A673 (cell line): ENCODE measurements around the gene KLKB1. TPM values are rescaled to one million over a fixed set of nuclear protein-coding genes. Genes with fewer than 3 reads are reported as not detected.

ENCODE experiments used
- BruUV-seq: library from RNA; stranded (reverse); fragments of 400-500 nt; replicated peaks from 2 replicates; lab custom pipeline; 2021; lab: Mats Ljungman, UMichigan
- CTCF ChIA-PET: fragments of 300-600 bp; sonication (Branson Sonifier 250); formaldehyde crosslinking; loops from one replicate; lab custom pipeline; 2022; ENCODE audit warnings: antibody characterized with exemption; lab: Charles Lee
- POLR2A ChIA-PET: fragments of 300-600 bp; sonication (Branson Sonifier 250); formaldehyde crosslinking; loops from one replicate; lab custom pipeline; 2022; ENCODE audit warnings: antibody characterized with exemption; ENCODE audit not compliant: low non-redundant PET; lab: Charles Lee
- DNase-seq: peaks from one replicate; pipeline ENCODE4 v3.0.0-alpha.2; 2015; ENCODE audit warnings: low spot score
- H3K27ac ChIP-seq: fragments of 200-600 bp; sonication (generic); 2 replicates; pipeline ENCODE4 v1.5.1; 2016; ENCODE audit warnings: mixed run types, low read depth, mild to moderate bottlenecking, mixed read lengths, antibody characterized with exemption, low read length; ENCODE audit not compliant: poor library complexity, severe bottlenecking
- H3K27me3 ChIP-seq: fragments of 200-600 bp; sonication (generic); replicated peaks from 2 replicates; pipeline ENCODE4 v1.6.1; 2017; ENCODE audit warnings: mixed run types, low read depth, mild to moderate bottlenecking, mixed read lengths, antibody characterized with exemption, low read length; ENCODE audit not compliant: insufficient read depth, poor library complexity
- H3K36me3 ChIP-seq: fragments of 200-600 bp; sonication (generic); 2 replicates; pipeline ENCODE4 v1.6.1; 2016; ENCODE audit warnings: mixed run types, mild to moderate bottlenecking, mixed read lengths, antibody characterized with exemption, low read length; ENCODE audit not compliant: insufficient read depth, poor library complexity, severe bottlenecking
- H3K4me1 ChIP-seq: fragments of 200-600 bp; sonication (generic); 2 replicates; pipeline ENCODE4 v1.6.1; 2017; ENCODE audit warnings: mixed run types, mild to moderate bottlenecking, mixed read lengths, antibody characterized with exemption, low read length; ENCODE audit not compliant: insufficient read depth, poor library complexity, severe bottlenecking
- H3K4me3 ChIP-seq: fragments of 200-600 bp; sonication (generic); 2 replicates; pipeline ENCODE4 v1.5.1; 2016; ENCODE audit warnings: low read depth, mixed run types, mild to moderate bottlenecking, mixed read lengths, low read length; ENCODE audit not compliant: poor library complexity, severe bottlenecking
- H3K9me3 ChIP-seq: fragments of 200-600 bp; sonication (generic); 2 replicates; pipeline ENCODE4 v1.6.1; 2016; ENCODE audit warnings: mixed run types, low read depth, mild to moderate bottlenecking, mixed read lengths, antibody characterized with exemption, low read length; ENCODE audit not compliant: poor library complexity, severe bottlenecking
- EZH2 ChIP-seq: fragments of 200-600 bp; sonication (generic); IDR thresholded peaks from 2 replicates; pipeline ENCODE4 v1.6.1; 2017; ENCODE audit warnings: borderline replicate concordance, low read depth, mild to moderate bottlenecking, mixed read lengths, antibody characterized with exemption, low read length; ENCODE audit not compliant: poor library complexity, severe bottlenecking
- intact Hi-C: fragments of 100-400 bp; cut with micrococcal nuclease; formaldehyde crosslinking; loops from one replicate; pipeline ENCODE4 v1.10.0; 2022; ENCODE audit not compliant: unreplicated experiment
- total RNA-seq: library from RNA; stranded (reverse); gene quantifications from 2 replicates; pipeline ENCODE4 v1.2.3, GENCODE V29; 2021
- TF ChIP-seq, protein P1 (sequence below): fragments of 300-800, 200-600 bp; sonication (generic); conservative IDR thresholded peaks from 2 replicates; pipeline ENCODE4 v1.5.1; 2017; ENCODE audit warnings: low read depth, mild to moderate bottlenecking, antibody characterized with exemption, low read length, moderate library complexity, mixed read lengths

Gene KLKB1
- total RNA-seq, 1 experiment from 2014 or later, result not detected

DNA sequence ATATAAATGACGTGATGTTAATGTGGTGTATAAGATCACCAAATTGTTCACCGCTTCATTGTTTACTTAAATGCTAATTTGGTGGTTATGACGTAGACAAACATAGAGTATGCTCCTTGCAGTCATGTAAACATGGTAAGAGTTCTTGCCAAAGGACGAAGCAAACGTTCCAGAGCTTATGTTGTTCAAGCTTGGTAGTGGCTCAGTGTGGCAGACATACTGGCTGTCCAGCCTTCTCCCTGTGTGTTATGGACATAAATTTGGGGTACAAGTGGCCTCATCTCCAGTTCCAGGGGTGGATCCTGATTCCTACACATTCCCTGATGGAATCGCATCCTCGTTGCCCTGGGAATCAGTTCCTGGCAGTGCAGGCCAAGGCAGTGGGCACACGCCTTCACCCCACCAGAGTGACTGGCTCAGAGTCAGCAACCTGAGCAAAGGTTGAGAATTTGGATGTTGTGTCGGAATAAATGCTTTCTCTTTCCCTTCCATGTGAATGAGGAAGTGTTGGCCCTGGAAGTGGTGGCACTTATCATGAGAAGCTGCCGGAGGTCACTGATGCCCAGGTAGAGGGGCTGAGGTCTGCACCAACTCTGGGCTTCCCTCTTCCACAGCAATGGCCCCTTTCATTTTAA is 64.1 kb downstream of the KLKB1 start:
- no peaks in the 10 kb centered on the region for H3K9me3 ChIP-seq
- H3K4me3 ChIP-seq, result no peak overlapping the region
- TF ChIP-seq, protein P1, sequence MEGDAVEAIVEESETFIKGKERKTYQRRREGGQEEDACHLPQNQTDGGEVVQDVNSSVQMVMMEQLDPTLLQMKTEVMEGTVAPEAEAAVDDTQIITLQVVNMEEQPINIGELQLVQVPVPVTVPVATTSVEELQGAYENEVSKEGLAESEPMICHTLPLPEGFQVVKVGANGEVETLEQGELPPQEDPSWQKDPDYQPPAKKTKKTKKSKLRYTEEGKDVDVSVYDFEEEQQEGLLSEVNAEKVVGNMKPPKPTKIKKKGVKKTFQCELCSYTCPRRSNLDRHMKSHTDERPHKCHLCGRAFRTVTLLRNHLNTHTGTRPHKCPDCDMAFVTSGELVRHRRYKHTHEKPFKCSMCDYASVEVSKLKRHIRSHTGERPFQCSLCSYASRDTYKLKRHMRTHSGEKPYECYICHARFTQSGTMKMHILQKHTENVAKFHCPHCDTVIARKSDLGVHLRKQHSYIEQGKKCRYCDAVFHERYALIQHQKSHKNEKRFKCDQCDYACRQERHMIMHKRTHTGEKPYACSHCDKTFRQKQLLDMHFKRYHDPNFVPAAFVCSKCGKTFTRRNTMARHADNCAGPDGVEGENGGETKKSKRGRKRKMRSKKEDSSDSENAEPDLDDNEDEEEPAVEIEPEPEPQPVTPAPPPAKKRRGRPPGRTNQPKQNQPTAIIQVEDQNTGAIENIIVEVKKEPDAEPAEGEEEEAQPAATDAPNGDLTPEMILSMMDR, result no peak
- TF ChIP-seq EZH2, result no peak
- no peaks in the 10 kb centered on the region for H3K4me1 ChIP-seq
- H3K27me3 ChIP-seq, result no peaks in the 10 kb centered on the region
- no peaks in the 10 kb centered on the region for H3K36me3 ChIP-seq
- DNase-seq, result no peak
- no peak overlapping the region for H3K27ac ChIP-seq
- intact Hi-C loops, result no loop called here
- no TSS peak for BruUV-seq
- CTCF ChIA-PET, result no interaction called here
- POLR2A ChIA-PET, result no interaction called here

DNA sequence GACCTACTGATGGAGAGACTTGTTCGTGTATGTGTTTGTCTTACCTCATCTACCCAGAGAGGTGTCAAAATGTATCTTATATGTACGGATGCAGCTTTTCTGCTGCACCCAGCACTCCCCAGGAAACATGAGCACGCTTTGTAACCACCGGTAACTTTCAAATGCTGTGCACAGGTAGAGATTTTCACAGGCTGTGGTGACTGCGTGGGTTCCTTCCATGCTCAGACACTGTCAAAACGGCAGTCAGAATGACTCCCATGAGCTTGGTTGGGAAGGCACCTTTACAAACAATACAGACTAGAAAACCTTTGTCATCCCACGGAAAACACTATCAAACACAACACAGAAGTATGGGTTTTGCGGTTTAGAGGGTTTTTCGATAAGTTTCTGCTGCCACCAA is 66.9 kb downstream of the KLKB1 start:
- no peaks in the 10 kb centered on the region for H3K27me3 ChIP-seq
- no peaks in the 10 kb centered on the region for H3K9me3 ChIP-seq
- H3K27ac ChIP-seq, result no peak overlapping the region
- ChIA-PET CTCF (no interaction called here), POLR2A (no interaction called here)
- DNase-seq, result no peak
- no peak overlapping the region for H3K4me3 ChIP-seq
- no TSS peak for BruUV-seq
- H3K4me1 ChIP-seq, result no peaks in the 10 kb centered on the region
- intact Hi-C loops, result no loop called here
- no peaks in the 10 kb centered on the region for H3K36me3 ChIP-seq
- TF ChIP-seq, protein P1, result no peak
- no peak for TF ChIP-seq EZH2

DNA sequence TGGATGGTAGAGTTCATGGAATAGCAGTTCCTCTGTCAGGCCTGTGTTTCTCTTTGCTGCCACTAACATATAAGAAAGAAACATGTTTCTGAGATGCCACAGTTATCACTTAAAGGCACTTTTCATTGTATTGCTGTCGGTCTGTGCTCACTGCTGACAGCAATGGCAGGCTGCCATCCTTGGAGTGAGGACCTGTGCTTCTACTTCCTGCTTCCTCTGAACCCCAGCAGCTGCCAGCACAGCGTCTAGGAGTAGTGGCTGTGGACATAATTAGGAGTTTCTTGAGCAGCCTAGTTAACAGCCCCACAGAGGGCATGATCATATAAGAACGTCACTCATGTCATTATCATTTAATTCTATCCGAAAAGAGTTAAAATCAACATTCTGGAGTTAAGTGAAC is 69.2 kb downstream of the KLKB1 start:
- DNase-seq, result no peak
- intact Hi-C loops, result loop anchor here (2.0 kb wide), 1 partner anchor 426 kb away; the partner anchor contains the start of gene FAT1
- Histone ChIP-seq H3K4me3 (no peak overlapping the region), H3K4me1 (no peaks in the 10 kb centered on the region), H3K9me3 (no peaks in the 10 kb centered on the region), H3K36me3 (no peaks in the 10 kb centered on the region), H3K27me3 (no peaks in the 10 kb centered on the region), H3K27ac (no peak overlapping the region)
- ChIA-PET CTCF (no interaction called here), POLR2A (no interaction called here)
- BruUV-seq, result no TSS peak
- no peak for TF ChIP-seq EZH2
- TF ChIP-seq, protein P1, result no peak
